NOMO-1 treated with DMSO at 0.1 percent for 48 hours (cell line): ENCODE measurements around the gene MLLT3.

Source experiments
- DNase-seq: peaks from one replicate; lab custom pipeline; 2025; ENCODE audit not compliant: unreplicated experiment; lab: John Stamatoyannopoulos, UW

MLLT3 gene

DNA sequence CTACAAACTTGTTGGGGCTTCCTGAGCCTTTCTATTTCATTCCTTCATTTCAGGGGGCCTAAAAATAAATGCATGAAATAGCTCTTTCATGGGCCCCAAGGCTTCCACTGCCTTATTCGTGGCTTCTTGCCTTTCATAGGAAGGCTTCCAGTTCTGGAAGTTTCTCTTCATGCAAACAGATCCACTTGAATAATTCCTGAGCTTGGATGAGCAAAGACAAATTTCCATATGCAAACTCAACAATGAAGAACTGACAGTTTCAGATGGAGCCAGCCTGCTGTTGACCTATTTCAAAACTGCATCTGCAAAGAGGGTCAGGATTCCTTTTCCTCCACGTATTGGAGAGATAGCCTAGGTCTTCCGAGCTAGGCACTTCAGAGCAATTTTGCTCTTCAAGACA is 142.1 kb downstream of the MLLT3 start:
- no peak for DNase-seq

DNA sequence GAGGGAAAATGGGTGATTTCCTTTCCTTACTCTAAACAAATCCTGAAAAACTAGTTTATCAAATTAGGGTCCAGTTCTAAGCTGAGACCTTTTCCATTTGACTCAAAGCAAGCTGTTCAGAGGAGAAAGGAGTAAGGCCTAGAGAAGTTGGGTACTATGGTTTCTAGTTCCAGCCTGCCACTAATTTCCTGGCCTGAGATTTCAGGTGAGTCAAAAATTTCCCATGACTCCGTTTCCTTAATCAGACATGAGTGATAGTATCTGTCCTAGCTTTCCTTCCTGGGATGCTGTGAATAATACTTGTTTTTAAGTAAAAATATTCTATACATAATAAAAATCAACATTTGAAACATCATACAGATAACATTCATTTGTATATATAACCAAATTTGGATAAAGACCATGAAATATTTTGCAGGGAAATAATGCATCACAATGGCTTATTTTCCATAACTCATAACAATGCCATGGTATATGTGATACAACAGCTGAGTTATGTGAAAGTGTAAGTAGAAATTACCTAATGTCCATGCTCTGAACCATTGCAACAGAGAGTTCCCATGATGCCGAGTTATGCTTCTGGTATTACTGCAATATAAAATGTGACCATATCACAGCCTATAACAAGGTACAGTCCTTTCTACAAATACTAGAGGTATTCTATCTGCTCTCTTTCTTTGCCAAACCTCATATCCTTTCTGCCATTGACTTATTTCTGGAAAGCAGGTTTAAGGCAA is 142.7 kb downstream of the MLLT3 start:
- no peak for DNase-seq

DNA sequence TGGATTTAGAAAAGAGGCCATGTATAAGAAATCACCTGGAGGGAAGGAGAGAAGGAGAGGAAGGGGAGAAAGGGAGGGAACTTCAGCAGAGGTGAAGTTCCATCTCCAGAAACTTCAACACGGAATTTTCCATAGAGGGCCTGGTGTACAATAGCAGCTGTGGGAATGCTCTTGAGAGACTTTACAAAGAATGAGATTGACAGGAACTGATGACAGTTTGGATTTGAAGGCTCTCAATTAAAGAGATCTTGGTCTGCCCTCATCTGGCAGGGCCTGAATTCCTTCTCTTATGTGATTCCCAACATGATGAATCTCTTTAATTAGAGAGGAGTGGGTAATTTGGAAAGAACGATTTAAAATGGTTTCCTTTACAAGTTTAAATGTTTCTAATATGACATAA is 143.5 kb downstream of the MLLT3 start:
- DNase-seq, result no peak

DNA sequence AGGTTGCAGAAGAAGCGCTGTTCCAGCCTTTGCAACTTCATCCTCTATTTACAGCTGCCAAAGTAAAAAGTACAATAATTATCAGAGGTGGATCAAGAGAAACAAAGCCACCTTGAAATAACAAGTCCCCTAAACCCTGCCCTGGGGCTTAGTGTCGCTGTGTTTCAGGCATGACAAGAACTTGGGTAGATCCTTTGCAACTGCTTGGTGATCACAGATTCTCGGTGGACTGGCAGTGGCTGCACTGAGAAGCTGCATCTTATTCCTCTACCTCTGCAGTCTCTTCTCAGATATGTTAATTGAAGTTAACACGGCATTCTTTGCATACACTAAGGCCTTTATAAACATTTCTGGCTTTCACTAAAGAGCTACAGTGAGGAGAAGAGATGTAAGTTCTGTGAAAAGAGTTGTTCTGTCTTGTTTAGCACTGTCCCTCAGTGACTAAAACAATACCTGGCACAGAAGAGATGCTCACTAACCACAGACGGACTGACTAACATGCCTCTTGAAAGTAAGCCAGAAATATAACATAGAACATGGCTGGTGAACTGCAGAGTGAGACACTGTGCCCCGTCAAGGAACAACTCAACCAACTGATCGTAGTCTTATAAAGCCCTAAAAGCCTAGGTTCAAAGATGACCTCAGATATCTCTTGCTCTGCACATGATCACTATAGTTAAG is 144.2 kb downstream of the MLLT3 start:
- DNase-seq, result no peak

DNA sequence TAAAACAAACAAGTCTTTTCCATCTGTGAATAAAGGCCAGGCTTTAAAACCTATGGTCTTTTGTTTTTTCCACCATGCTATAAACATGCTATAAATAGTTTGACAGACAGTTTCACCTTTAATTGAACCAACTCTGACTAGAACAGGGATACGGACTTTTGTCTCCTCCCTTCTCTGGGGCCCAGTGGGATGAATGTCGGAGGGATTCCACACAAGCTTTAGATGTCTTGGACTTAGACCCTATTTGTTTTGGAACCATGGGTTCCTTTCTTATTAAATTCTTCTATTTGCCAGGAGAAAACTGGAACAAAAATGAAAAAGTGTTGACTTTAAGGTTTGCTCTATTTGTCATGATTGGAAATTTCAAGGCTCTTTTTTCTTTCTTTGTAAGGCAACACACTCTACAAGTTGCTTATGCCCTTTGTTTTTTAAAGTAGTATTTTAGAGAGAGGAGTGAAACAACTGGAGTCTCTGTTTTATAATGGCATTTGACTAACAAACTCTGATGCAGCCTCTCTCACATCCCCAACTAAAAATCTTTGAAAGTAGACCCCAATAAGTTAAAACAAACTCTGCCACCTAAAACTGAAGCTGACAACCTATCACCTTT is 145.3 kb downstream of the MLLT3 start:
- no peak for DNase-seq

DNA sequence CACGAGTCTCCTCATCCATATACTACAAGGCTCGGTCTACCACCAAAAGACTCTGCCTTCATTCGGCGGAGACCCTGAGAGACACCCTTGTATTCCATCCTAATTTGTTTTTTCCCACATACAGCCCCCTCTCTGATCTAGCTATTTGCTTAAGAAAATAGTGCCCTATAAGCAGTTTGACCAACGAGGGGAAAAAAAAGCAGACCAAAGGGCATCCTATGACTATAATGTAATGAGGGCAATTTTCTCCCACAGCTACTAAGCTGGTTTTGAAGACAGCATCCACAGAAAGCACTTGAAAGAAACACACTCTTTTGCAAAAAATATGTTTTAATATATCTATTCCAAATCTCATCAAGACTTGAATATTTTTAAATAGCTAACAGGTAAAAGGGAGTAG is 147.8 kb downstream of the MLLT3 start:
- DNase-seq, result no peak

DNA sequence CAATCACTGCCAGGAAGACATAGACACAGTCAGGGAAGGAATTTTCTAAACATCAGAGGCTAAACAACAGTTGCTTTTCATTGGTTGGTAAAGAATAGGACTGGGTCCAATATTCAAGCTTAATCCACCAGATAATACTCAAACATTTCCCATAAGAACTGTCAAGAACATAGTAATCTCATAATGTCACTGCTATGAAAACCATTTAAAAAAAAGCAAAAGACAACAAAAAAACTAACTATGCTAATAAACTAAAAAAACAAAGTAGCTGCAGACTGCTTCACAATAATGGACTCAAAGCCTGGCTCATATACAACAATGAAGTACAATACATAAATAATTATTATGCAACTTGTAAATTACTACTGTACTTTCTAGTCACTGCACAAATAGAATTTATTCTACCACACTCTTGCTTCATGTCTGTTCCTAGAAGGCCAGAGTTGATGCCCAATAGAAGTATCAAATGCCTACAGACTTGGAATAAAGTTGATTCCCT is 148.7 kb downstream of the MLLT3 start:
- no peak for DNase-seq

DNA sequence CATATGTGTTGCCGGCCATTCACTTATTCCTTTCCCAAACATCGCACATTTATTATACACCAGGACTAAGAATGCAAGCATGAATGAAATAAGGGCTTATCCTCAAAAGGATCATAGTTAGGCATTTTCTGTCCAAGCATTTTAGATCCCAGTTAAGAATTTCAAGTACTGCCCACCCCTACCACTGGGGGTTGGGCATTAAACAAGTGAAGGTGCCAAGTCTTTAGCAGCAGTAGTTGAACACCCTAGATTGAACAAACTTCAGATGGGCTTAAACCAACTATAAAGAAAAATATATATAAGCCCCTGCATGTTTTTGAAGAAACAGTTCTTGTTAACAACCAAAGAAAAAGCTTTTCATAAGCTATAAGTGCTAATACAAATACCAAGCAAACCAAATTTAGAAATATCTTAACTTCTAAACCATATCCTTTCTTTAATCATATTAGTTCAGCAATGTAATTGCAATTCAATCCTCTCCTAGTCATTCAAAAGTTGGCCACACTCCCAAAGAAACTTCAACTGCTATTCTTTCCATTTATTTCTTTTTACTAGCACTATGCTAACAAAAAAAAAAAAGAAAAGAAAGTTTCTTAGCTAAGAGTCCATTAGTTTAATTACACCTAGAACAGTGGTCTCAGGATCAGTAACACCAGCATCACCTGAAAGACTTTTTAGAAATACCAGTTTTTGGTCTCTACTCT is 149.8 kb downstream of the MLLT3 start:
- no peak for DNase-seq

DNA sequence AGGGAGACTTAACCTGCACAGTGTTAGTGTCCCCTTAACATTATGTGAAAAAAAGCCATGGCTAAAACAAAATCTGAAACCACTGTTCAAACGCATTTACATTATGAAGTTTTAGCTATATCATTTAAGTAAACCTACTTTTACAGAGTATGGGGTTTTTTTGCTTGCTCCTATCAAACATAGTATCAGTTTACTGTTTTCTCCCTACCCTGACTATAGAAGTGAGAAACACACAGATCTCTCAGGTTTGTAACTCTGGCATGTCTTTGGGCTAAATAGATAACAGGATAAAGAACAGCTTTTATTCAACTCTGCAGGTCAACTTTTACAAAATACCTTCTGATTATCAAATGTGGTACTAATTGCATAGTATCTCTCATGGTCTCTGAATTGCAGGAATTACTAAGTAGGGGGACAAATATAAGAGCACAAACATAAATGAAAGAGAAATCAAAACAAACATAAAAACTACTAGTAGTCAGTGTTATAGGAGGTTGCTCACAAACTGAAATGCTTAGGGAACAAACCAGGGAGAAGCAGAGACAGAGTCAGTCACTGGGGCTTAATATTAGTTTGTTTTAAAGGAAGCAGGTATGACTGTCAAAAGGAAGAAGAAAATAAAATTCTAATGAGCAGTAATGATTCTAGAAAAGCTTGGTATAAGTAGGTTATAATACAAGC is 155.8 kb downstream of the MLLT3 start:
- no peak for DNase-seq

DNA sequence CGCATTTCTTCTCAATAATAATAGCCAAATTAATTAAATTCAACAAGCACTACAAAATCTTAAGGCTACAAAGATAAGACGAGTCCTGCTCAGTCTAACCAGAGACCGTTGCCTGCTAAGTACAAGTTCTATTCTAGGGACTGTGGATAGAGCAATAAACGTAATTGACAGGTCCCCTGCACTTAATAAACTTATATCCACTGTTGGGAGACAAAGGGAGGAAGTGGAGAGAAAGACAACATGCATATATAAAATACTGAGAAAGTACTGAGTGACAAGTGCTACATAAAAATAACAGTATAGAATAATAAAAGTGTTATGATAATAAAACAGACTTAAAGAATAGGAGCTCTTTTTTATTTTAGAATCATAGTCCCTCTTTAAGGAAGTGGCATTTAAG is 158.1 kb downstream of the MLLT3 start:
- DNase-seq, result no peak

DNA sequence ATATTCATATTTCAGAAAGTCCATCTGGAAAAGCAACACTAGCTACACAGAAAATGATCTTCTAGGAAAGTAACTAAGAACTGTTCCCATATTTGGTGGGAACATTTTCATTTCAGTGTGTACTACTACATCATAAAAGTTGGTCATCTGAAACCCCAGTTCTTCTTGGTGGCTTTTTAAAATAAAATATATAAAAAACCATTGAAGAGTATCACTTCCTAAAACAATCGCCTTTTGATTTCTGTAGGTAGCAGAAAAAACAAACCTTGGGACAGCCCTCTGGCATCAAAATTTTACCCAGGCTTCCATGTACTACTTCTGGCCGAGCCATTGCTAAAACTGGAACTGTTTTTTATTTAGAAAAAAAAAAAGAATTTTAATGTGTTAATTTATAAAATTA is 158.5 kb downstream of the MLLT3 start:
- DNase-seq, result no peak

DNA sequence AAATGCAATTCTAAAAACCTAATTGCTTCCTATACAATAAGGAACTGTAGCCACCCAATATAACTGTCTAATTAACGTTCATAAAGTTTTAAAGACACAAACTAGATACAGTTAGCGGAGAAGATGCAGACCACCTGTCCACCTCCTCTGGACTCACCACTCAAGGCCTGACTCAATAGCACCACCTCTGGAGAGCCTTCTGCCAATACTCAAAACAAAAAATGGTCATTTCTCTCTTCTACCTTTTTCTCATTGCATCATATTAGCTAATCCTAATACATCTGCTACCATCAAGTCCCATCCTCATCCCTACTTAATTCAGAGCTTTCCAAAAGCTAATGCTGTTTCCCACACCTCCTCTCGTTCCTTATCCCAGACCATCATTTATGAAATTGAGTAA is 159.9 kb downstream of the MLLT3 start:
- DNase-seq, result no peak

DNA sequence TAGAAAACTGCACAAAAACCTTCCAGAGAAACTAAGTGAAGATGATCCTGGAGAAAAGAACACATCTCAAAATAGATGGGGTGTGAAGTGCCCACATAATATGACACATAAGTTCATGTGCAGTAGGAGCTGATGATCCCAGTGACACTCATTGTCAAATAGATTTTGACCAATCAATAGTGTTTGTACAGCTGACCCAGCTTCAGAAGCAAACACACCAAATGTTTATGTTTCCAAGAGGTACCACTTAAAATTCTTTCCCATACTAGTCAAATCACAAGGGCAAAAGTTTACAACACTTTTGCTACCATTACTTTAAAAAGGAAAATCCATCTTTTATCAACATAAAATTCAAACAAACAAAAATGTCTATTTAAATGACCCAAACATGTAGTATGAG is 175.0 kb downstream of the MLLT3 start:
- DNase-seq, result no peak

DNA sequence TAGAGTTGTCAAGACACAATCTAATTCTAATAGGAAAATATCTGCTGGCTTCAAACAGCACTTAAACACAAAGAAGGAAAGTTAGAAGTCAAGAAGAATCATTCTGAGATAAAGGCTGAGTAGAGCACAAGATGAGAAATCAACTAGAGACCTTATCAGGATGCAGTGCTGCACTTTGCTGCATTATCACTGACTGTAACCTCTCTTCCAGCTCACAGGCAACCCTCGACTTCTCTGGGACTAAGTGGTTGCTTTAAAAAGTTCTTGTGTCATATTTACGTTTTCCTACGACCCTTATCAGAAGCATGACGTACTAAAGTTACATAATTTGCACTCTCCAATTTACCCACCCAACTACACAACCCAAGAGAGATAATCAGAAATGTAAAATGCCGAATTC is 176.1 kb downstream of the MLLT3 start:
- DNase-seq, result no peak

DNA sequence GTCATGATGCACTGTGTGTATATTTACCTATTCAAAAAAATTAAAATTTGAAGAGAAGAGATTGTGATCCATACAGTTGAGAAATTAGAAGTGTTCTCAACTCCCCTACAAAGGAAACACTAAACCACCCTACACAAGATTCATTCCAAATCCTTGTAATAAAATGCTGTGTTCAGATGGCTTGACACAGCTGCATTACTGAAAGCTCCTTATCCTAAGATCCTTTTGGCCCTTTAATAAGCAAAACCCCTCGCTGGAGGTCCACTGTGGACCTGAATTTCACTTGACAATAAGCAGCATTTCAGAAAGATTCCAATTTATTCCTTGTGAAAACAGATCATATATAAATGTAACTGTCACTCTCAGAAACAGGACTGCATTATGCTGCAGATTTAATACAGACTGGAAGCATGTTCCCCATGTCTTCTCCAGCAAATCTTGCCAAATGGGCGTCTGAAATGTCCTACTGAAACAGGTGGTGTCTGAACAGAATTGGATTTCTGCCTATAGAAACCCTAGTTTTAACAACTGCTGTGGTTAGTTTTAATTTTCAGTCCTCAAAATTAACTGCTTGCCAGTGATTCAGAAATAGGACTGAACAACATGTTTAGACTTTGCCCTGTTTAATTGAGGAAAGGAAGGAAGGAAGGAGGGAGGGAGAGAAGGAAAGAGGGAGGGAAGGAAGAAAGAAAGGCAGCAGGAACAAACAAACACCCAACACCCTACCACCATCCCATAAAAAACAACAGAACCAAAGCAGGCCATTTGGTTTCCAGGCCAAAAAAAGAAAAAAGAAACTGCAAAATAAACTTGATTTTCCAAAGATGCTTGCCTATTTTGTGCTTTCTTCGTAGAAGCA is 179.6 kb downstream of the MLLT3 start:
- DNase-seq, result no peak

DNA sequence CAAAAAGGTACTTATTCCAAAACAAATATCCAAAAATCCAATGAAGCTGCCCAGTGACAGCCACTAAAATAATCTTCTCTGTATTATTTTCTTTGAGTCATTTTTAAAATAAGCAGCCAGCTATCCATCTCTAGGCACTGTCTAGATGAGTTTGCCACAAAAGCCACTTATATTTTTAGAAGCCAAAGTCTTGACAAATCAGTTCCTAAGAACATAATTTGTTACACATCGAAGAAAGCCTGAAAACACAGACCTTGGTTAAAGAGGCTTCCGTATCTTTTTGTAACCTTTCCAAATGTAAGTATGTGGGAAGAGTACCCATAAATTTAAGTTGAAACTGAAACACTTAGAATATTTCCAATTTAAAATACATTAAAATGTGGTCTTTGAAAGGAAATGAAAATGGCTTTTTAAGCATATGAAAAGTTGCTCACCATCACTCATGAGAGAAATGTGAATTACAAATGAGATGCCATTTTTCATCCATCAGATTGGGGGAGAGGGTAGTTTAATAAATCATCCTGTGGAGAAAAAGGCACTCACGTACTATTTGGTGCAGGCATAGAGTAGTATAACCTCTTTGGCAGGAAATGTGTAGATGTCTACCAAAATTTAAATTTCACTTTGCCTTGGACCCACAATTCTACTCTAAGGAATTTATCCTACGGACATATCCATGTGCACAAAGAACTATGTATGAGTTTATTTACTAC is 180.4 kb downstream of the MLLT3 start:
- no peak for DNase-seq

DNA sequence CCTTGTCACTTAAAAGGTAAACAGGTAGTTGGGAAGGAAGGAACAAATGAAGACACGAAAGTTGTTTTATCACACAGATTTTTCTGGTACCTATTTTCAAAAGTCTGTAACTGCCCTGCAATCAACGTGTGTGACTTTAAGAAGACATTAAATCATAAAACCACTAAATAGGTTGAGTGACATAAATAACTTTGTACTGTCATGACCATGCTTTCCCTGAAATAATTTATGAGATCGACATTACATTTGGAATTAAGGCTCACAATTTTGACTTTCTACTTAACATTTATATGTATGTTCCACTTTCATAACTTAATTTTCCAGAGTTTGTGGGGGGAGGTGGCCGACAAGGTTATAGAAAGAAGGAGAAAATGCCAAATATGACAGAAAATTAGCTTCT is 181.1 kb downstream of the MLLT3 start:
- DNase-seq, result no peak

DNA sequence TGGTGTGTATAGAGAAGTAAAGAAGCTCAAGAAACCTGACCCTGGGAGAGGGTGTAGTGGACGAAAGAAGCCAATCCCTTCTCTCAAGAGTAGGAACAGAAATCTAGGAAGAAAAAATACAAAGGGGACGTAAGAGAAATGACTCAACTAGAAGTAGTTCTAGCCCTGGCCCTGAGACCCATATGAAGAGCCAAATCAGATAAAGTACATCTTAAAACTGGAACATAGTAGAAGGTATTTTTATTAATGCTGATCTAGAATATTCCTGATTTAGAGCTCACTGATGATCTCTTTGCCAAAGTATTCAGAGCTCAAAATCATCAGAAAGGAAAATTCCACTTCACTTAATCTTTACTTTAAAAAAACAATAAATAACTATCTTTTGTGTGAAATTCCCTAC is 184.8 kb downstream of the MLLT3 start:
- no peak for DNase-seq

DNA sequence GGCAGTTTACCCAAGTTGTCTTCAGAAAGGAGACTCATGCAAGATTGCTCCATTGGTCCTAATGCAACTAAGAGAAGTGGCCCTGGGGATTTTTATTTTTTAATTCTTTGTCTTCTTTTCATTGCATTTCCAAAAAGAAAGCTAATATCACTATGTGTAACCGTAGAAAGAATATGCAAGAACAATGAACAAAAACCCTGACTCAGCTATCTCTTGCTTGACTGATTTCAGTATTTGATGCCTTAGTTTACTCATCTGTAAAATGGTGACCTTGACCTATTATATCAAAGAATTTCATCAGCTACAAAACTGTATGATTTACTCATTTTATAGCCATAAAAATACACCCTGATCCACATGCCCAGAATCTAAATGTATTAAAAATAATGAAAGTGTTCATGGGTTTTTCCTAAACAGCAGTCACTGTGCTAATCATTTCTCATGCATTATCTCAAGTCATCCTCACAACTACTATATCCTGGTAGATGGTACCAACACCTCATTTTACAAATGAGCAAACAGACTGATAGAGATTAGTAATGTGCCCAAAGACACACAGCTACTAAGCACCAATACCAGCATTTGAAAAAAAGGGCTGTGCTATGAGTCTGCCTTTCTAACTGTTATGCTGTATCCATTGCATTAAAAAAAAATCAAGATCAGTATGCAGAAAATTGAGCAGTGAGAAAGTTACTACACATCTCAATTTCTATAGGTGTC is 185.7 kb downstream of the MLLT3 start:
- DNase-seq, result no peak
